ENCODE data around the gene APOC4.
"Not testable (repeated sequence)": the region's sequence is repeated elsewhere in the genome, so short reads cannot be mapped to it uniquely, and the experiment has no call there.

The APOC4 gene

DNA sequence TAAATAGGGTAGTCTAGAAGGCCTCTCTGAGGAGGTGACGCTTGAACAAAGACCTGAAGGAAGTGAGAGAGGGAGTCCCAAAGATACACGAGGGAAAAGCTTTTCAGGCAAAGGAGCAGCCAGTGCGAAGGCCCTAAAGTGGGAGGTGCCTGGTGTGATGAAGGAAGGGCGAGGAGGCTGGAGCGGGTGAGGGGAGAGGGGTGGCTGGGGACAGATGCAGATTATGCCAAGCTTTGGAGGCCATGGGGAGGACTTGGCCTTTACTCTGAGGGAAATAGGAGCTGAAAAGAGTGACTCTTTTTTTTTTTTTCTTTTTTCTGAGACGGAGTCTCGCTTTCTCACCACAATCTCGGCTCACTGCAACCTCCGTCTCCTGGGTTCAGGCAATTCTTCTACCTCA lies 16.1 kb downstream of the APOC4 start:
- no peak for DNase-seq (ENCODE audit: low spot score)

DNA sequence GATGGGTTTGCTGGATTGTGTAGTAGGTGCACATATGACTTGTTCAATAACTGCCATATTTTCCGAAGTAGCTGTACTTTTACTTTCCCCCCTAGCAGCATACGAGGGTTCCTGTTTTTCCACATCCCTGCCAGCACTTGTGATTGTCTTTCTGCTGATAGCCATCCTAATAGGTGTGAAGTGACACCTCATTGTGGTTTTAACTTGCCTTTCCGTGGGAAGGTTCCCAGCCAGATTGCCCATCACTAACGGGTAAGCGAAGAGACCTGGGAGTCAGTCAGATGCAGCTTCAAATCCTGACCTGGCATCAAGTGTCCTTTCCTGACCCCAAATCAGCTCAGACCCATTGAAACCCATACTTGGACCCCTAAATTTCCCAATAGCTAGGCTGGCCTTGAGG lies 17.7 kb downstream of the APOC4 start:
- DNase-seq (ENCODE audit: low spot score), result no peak

DNA sequence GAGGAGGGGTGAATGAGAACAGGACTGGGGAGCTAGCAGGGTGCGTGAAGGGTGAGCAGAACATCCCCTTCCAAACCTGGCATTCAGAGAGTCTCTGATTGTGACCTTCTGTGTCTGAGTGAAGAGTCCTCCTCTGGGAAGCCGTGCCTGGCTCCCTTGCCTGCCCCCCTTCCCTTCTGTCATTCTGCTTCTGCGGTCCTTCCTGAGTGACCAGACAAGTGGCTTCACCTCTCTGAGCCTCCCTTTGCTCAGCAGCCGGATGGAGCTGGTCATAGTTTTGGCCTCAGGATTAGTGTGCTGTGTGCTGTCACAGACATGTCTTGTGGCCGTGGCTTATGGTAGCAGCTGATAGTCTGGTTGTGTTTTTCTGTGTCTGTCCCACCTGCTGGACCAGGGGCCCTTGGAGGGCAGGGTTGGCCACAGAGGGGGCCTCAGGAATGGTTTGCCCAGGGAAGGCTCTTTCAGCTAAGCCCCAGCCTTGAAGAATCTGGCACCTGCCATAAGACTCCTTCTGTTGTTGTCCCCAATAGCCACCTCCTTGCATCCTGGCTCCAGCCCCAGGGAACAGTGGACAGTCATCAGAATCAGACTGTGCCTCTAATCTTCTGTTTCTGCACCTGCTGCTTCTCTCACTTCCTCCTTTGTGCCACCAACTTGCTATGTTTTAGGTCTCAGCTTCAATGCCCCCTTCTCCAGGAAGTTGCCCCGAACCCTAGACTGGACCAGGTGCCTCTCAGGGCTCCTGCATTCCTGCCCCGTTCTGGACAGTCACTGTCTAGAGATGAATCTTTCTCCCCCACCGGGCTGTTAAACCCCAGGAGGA lies 19.1 kb downstream of the APOC4 start:
- no peak for DNase-seq (ENCODE audit: low spot score)

DNA sequence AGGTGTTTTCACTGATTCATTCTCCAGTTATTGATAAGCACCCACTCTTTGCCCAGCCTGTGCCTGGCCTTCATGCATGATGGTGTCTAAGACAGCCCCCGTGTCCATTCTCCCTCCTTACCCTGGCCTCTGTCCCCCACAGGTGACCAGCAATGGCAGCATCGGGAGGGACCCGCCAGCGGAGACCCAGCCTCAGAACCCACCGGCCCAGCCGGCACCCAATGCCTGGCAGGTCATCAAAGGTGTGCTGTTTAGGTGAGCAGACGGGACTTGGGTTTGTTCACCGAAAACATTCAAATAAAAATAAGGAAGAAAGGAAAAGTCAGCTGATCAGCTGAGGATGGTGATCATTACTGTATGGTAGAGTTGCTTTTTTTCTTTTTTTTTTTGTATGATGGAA lies 19.8 kb downstream of the APOC4 start:
- DNase-seq (ENCODE audit: low spot score), result no peak

DNA sequence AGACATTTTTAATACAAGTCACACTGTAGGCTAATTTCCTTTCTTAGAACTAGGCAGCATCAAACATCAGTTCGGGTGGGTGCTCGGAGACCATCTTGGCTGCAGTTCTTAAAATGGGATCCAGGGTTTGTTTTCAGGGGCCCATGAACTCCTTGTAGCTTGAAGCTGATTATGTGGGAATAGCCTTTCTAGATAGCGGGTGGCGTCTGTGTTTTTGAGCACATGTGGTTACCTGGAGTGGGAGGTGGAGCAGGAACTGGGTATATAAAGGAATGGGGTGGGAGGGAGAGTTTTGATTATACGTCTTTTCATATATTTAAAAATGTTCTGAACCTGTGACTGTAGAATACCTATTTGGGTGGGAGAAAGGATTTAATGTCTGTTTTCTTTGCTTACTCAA lies 26.1 kb downstream of the APOC4 start:
- no peak for DNase-seq (ENCODE audit: low spot score)

DNA sequence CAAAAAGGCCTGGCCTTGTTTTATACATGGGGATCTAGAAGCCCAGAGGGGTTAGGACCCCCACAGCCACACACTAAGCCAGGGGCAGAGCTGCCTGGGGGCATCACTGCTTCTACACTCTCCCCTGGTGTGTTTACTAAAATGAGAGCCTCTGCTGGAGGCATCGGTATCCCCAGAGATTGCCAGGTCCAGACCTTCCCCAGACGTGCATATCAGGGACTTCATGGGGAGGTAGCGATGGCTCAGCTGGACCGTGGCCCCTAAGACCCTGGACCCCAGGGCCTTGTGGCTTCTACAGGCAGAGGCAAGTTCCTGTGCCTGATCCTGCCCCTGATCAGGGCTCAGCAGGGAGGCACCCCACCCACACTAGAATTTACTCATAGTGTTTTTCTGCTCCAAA lies 26.6 kb downstream of the APOC4 start:
- no peak for DNase-seq (ENCODE audit: low spot score)

DNA sequence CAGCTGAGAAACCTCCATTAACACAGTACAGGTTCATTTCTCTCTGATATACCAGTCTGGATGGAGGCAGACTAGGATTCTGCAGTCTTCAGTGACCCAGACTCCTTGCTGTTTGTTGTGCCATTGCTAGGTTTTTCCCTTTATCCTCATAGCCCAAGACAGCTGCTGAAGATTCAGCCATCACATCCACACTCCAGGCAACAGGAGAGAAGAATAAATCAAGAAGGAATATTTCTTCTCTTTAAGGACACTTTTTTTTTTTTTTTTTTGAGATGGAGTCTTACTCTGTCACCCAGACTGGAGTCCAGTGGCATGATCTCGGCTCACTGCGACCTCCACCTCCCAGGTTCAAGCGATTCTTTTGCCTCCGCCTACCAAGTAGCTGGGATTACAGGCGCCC lies 27.4 kb downstream of the APOC4 start:
- DNase-seq (ENCODE audit: low spot score), result no peak

DNA sequence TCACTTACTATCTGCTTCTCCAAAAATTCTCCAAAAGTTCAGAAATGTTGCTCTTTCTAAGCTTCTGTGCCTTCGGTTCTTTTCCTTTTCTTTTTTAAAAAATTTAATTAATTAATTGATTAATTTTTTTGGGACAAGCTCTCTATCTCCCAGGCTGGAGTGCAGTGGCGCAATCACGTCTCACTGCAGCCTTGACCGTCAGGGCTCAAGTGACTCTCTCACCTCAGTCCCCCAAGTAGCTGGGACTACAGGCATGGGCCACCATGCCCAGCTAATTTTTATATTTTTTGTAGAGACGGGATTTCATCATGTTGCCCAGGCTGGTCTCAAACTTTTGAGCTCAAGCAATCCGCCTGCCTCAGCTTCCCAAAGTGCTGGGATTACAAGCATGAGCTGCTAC lies 29.4 kb downstream of the APOC4 start:
- not testable (repeated sequence) for DNase-seq (ENCODE audit: low spot score)

DNA sequence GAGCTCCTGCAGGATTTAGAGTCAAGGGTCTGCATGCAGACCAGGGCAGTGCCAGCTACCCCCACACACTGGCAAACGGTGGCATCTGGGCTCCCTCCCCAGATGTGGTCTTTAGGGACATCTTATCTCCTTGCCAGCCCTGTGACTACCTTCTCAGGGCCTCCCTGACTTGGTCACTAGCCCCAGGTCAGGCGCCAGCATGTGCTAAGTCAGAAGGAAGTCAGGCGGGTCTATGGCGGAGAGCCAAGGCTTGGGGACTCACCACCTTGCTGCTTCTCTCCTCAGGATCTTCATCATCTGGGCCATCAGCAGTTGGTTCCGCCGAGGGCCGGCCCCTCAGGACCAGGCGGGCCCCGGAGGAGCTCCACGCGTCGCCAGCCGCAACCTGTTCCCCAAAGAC lies 30.8 kb downstream of the APOC4 start:
- no peak for DNase-seq (ENCODE audit: low spot score)

DNA sequence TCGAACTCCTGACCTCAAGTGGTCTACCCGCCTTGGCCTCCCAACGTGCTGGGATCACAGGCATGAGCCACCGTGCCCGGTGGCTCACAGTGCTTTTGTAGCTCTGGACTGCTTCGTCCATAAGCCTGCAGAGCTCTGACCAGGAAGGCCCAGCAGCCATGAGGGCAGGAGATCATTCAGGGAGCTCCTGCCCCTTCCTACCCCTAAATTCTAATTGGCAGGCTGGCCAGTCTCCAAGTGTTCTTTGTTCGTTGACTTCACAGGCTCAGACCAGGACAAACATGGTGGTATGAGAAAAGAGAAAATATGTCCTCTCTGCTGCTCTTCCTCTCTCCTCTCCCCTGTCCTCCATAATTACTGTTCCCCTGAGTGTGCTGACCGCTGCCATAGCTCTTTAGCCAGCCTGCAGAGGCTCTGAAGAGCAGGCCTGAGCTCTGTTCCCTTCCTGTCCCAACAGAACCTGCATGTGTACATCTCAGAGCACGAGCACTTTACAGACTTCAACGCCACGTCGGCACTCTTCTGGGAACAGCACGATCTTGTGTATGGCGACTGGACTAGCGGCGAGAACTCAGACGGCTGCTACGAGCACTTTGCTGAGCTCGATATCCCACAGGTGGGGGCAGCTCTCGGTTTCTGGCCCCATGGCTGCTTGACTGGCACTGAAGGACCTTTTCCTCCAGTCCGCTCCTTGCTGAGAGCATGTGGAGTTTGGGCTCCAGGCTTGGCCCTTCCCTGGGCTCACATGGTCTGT lies 32.1 kb downstream of the APOC4 start:
- DNase-seq (ENCODE audit: low spot score), result no peak

DNA sequence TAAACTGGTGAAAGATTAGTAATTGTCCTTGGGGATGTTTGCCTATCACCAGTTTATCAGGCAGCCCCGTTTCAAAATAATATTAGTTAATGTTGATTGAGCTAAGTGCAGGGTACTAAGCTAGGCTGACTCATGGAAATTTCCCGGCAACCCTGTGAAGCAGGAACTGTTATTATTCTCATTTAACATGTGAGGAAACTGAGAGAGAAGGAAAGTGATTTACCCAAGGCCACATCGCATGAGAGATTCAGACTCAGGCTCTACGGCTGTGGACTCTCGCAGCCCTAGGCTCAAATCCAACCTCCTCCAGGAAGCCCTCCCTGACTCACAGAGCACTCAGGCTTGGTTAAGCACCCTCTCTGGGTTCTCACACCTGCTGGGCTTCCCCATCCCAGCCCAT lies 32.8 kb downstream of the APOC4 start:
- no peak for DNase-seq (ENCODE audit: low spot score)

DNA sequence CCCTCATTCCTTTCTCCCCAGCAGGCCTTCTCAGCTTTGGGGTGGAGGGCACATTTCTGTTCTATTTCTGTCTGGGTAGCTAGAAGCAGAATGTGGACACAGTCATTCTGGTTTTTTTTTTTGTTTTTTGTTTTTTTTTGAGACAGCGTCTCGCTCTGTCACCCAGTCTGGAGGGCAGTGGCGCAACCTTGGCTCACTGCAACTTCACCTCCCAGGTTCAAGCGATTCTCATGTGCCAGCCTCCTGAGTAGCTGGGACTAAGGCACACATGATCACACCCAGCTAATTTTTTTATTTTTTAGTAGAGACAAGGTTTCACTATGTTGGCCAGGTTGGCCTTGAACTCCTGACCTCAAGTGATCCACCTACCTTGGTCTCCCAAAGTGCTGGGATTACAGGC lies 33.4 kb downstream of the APOC4 start:
- no peak for DNase-seq (ENCODE audit: low spot score)

DNA sequence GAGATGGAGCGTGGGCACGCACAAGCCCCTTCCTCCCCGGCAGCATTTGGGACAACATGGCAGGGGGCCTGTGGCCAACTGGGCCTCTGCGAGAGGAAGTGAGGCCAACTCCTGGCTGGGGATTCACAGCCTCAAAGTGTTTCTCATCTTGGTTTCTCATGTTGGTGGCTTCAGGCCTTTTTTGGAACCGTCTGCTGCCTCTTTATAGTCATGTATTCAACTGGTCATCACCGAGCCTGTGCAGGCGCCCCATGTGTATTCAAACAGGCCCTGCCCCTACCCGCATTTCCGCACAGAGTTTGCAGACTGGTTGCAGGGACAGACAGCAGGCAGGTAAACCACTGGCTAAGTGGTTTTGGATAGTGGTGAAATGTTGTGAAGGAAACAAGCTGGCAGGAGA lies 42.0 kb downstream of the APOC4 start:
- no peak for DNase-seq (ENCODE audit: low spot score)

DNA sequence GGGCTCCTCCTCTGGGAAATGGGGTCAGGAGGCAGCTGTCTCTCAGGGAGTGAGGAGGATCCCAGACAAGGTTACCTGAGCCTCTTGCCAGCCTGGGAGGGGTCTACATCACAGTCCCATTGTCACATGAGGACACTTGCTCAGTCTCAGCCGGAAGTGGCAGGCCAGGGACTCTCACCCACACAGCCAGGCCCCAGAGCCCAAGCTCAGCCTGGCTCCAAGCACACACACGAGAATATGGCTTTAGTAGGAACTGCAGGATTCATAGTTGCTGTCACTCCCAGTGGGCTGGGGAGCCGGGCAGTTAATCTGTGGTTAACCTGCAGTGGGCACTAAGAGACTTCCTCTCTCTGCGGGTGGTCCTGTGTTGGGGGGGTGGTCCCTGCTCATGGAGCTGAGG lies 43.4 kb downstream of the APOC4 start:
- no peak for DNase-seq (ENCODE audit: low spot score)

DNA sequence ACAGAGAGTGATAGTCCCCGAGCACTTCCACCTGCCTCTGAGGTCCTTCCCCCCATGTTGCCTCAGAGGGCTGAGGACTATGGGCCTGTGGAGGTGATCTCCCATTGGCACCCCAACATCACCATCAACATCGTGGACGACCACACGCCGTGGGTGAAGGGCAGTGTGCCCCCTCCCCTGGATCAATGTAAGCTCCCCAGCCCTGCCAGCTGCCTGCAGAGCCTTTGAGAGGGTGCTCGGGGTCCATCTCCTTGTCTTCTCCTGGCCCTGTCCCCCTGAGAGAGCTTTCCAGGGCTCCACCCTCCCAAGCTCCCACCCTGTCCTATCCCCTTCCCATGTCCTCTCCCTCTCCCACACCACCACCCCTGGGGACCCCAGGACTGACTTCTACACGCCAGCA lies 44.4 kb downstream of the APOC4 start:
- no peak for DNase-seq (ENCODE audit: low spot score)

DNA sequence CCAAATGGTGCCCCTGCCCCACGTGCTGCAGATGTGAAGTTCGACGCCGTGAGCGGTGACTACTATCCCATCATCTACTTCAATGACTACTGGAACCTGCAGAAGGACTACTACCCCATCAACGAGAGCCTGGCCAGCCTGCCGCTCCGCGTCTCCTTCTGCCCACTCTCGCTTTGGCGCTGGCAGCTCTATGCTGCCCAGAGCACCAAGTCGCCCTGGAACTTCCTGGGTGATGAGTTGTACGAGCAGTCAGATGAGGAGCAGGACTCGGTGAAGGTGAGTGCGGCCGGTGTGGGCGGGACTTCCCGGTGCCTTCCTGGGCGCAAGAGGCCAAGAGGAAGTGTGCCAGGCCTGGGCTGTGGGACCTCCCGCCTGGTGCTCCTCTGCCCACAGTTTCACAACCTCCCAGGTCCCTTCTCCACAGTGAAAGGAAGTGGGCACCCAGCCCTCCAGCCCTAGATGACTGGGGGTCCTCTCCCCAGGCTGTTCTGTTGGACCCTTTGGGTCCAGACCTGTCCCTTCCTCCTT lies 45.2 kb downstream of the APOC4 start:
- no peak for DNase-seq (ENCODE audit: low spot score)

DNA sequence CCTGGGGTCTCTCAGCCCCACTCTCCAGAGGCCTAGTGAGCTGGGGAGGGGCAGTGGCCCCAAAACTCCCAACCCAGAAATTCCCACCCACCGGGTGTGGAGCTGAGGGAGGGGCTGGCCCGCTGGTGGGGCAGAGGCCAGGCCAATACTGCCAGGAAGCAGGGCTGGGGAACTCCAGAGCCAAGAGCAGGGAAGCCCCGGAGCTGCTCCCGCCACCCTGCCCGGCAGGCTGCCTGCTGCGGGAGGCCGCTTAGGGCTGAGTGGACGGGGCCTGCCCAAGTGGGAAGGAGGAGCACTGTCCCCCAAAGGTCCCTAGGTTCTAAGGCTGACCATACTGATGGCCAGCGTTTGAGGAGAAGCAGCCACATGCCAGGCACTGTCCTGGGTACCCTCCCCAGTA lies 46.2 kb downstream of the APOC4 start:
- no peak for DNase-seq (ENCODE audit: low spot score)

DNA sequence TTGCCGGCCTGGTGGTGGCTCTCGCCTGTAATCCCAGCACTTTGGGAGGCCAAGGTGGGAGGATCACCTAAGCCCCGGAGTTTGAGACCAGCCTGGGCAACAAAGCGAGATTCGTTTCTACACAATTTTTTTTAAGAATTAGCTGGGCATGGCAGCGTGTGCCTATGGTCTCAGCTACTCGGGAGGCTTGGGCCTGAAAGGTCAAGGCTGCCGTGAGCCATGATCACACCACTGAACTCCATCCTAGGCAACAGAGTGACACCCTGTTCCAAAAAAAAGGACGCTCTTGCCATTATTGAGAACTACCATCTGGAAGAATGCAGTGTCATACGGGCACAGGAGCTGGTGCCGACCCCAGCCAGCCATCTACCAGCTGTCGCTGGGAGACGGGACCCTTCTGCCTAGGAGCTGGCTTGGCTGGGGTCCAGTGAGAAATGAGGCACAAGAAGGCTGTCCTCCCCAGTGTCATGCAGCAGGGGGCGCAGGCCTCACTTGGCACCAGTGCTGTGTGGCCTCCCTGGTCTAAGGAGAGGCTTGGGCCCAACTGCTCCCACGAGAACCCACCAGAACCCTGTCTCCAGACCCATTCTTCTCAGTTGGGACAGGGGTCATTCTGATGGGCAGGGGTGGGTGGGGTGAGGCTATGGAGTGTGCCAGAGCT lies 47.0 kb downstream of the APOC4 start:
- peak; percentile 47 for DNase-seq (ENCODE audit: low spot score)

DNA sequence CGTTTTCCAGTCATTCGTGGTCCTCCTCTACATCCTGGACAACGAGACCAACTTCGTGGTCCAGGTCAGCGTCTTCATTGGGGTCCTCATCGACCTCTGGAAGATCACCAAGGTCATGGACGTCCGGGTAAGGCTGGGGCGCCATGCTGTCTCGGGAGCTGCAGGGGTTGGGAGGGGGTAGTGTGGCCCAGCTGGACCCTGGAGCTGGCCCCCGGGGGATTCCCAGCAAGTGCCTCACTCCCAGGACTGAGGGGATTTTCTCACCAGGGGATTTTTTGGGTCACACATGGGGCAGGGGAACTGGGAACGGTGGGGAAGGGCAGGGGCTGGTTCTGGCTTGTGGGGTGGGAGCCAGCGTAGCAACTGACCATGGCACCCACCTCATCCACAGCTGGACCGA lies 48.4 kb downstream of the APOC4 start:
- no peak for DNase-seq (ENCODE audit: low spot score)

DNA sequence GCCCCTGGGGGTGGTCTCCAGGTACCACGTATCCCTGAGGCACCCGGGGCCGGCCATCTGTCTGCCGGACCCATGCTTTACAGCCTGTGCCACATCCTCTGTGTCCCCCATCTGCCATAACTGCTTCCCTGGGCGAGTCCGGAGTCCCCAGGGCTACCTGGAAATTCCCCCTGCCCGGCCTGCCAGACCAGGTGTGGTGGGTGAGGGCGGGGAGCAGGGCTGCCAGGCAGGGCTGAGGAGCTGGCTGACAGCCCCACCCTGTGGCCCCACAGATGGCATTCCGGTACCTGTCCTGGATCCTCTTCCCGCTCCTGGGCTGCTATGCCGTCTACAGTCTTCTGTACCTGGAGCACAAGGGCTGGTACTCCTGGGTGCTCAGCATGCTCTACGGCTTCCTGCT lies 48.9 kb downstream of the APOC4 start:
- DNase-seq (ENCODE audit: low spot score), result no peak

DNA sequence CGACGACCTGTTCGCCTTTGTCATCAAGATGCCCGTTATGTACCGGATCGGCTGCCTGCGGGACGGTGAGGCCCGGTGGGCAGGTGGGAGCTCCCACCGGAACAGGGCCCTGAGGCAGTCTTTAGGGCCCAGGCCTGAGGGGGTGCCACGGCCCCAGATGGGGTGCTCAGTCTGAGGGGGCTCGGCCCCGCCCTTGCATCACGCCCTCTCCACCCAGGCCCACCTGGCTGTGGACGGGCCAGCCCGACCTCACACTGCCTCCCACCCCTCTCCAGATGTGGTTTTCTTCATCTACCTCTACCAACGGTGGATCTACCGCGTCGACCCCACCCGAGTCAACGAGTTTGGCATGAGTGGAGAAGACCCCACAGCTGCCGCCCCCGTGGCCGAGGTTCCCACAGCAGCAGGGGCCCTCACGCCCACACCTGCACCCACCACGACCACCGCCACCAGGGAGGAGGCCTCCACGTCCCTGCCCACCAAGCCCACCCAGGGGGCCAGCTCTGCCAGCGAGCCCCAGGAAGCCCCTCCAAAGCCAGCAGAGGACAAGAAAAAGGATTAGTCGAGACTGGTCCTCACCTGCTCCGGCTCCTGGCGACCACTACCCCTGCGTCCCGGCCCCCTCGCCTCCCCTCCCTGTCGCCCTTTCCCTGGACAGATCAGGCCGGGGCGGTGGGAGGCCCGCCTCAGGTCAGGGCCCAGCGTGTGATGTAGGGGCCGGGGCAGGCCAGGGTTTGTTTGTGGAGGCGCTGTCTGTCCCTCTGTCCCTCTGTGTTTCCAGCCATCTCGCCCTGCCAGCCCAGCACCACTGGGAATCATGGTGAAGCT lies 50.5 kb downstream of the APOC4 start:
- DNase-seq (ENCODE audit: low spot score), result no peak

DNA sequence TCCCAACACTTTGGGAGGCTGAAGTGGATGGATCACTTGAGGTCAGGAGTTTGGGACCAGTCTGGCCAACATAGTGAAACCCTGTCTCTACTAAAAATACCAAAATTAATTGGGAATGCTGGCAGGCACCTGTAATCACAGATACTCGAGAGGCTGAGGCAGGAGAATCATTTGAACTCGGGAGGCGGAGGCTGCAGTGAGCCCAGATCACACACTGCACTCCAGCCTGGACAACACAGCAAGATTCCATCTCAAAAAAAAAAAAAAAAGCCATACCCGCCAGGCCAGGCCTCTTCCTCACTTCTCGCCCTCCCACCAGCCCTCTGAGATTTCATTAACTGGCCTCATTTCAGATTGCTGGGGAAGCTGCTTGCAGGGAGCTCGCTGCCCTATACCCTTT lies 51.5 kb downstream of the APOC4 start:
- DNase-seq (ENCODE audit: low spot score), result no peak

Data from COLO829 (cell line).